ENCODE results near the gene SORT1. TPM values are rescaled to one million over a fixed set of nuclear protein-coding genes. Genes with fewer than 3 reads are reported as not detected.
A peak's percentile ranks its signal among the peaks of the same experiment; 100 is the strongest.

Gene SORT1
- total and polyA plus RNA-seq, 2 of the 13 experiments (the other 11 are each of a cell fraction or from before 2014, with no cell fraction given), result 32.4 to 93.0 TPM

DNA sequence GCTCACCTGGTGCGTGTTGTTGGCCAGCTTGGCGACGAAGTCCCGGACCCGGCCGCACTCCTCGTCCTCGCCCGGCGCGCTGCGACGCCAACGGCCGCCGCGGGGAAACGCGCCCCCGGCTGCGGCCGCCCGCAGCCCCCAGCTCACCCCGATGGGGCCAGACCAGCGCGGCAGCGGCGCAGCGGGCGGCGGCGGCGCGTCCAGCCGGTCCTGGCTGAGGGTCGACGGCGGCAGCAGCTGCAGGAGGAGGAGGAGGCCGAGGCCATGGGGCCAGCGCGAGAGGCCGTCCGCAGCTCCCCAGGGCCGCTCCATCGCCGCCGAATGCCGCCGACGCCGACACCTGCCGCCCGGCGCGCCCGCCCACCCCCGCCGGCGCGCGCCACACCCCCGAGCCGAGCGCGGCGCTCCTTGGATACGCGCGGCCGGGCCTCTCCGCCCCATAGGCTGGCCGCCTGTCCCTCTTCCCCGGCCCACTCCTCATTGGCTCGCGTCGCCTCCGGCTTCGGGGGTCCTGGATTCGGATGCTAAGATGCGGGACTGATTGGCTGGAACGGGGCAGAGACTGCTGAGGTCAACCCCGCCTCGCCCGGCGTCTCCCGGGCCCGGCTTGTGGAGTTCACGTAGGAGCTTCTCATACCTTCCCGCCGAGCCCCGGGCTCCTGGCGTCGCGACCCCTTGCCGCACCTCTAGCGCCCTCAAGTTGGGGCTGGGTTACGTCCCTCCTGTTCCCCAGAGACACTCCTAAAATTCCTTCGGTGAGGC lies at the start of gene SORT1 (continued):
- TF ChIP-seq, protein P1, sequence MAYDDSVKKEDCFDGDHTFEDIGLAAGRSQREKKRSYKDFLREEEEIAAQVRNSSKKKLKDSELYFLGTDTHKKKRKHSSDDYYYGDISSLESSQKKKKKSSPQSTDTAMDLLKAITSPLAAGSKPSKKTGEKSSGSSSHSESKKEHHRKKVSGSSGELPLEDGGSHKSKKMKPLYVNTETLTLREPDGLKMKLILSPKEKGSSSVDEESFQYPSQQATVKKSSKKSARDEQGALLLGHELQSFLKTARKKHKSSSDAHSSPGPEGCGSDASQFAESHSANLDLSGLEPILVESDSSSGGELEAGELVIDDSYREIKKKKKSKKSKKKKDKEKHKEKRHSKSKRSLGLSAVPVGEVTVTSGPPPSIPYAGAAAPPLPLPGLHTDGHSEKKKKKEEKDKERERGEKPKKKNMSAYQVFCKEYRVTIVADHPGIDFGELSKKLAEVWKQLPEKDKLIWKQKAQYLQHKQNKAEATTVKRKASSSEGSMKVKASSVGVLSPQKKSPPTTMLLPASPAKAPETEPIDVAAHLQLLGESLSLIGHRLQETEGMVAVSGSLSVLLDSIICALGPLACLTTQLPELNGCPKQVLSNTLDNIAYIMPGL (CRISPR knock-in tag; IDR thresholded peaks at IDR 0.05; ENCODE audit: borderline replicate concordance in 1 of 2, low read depth in 1 of 2), result peak; percentile 9 to 45; a peak in 1 of 4 replicates
- TF ChIP-seq ZKSCAN1 (IDR thresholded peaks at IDR 0.05; ENCODE audit: low read length) (no peak), NRL (CRISPR knock-in tag; IDR thresholded peaks at IDR 0.05; ENCODE audit: borderline replicate concordance) (peak; percentile 74; the same call in 1 of the 2 replicates), TAF1 (CRISPR knock-in tag; IDR thresholded peaks at IDR 0.05) (peak; percentile 46; the same call in 1 of the 2 replicates), ZNF747 (CRISPR knock-in tag; IDR thresholded peaks at IDR 0.05; ENCODE audit: borderline replicate concordance) (0 out of 2 replicates have a peak, but pooled peaks have one; percentile 46), ZBTB7A (CRISPR knock-in tag; IDR thresholded peaks at IDR 0.05) (no peak), XBP1 (CRISPR knock-in tag; IDR thresholded peaks at IDR 0.05) (no peak), DNMT3B (CRISPR knock-in tag; conservative IDR thresholded peaks at IDR 0.05) (no peak), EZH2 (conservative IDR thresholded peaks at IDR 0.05; ENCODE audit: low read depth, low read length) (no peak), ZNF572 (CRISPR knock-in tag; IDR thresholded peaks at IDR 0.05) (no peak), TMF1 (CRISPR knock-in tag; IDR thresholded peaks at IDR 0.05; ENCODE audit: low read depth) (no peak), ASH2L (IDR thresholded peaks at IDR 0.05; ENCODE audit: insufficient read length, low read depth, low read length) (peak; percentile 65), ATM (IDR thresholded peaks at IDR 0.05; ENCODE audit: borderline replicate concordance) (no peak)
- TF ChIP-seq, protein P2, sequence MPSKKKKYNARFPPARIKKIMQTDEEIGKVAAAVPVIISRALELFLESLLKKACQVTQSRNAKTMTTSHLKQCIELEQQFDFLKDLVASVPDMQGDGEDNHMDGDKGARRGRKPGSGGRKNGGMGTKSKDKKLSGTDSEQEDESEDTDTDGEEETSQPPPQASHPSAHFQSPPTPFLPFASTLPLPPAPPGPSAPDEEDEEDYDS (CRISPR knock-in tag; IDR thresholded peaks at IDR 0.05), result no peak
- TF ChIP-seq, protein P3, sequence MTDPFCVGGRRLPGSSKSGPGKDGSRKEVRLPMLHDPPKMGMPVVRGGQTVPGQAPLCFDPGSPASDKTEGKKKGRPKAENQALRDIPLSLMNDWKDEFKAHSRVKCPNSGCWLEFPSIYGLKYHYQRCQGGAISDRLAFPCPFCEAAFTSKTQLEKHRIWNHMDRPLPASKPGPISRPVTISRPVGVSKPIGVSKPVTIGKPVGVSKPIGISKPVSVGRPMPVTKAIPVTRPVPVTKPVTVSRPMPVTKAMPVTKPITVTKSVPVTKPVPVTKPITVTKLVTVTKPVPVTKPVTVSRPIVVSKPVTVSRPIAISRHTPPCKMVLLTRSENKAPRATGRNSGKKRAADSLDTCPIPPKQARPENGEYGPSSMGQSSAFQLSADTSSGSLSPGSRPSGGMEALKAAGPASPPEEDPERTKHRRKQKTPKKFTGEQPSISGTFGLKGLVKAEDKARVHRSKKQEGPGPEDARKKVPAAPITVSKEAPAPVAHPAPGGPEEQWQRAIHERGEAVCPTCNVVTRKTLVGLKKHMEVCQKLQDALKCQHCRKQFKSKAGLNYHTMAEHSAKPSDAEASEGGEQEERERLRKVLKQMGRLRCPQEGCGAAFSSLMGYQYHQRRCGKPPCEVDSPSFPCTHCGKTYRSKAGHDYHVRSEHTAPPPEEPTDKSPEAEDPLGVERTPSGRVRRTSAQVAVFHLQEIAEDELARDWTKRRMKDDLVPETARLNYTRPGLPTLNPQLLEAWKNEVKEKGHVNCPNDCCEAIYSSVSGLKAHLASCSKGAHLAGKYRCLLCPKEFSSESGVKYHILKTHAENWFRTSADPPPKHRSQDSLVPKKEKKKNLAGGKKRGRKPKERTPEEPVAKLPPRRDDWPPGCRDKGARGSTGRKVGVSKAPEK (CRISPR knock-in tag; IDR thresholded peaks at IDR 0.05; ENCODE audit: borderline replicate concordance), result no peak
- TF ChIP-seq, protein P4, sequence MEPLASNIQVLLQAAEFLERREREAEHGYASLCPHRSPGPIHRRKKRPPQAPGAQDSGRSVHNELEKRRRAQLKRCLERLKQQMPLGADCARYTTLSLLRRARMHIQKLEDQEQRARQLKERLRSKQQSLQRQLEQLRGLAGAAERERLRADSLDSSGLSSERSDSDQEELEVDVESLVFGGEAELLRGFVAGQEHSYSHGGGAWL (CRISPR knock-in tag; IDR thresholded peaks at IDR 0.05), result no peak
- TF ChIP-seq, protein P5, sequence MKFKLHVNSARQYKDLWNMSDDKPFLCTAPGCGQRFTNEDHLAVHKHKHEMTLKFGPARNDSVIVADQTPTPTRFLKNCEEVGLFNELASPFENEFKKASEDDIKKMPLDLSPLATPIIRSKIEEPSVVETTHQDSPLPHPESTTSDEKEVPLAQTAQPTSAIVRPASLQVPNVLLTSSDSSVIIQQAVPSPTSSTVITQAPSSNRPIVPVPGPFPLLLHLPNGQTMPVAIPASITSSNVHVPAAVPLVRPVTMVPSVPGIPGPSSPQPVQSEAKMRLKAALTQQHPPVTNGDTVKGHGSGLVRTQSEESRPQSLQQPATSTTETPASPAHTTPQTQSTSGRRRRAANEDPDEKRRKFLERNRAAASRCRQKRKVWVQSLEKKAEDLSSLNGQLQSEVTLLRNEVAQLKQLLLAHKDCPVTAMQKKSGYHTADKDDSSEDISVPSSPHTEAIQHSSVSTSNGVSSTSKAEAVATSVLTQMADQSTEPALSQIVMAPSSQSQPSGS (CRISPR knock-in tag; IDR thresholded peaks at IDR 0.05), result peak; percentile 28; the same call in 1 of the 2 replicates
- TF ChIP-seq, protein P6, sequence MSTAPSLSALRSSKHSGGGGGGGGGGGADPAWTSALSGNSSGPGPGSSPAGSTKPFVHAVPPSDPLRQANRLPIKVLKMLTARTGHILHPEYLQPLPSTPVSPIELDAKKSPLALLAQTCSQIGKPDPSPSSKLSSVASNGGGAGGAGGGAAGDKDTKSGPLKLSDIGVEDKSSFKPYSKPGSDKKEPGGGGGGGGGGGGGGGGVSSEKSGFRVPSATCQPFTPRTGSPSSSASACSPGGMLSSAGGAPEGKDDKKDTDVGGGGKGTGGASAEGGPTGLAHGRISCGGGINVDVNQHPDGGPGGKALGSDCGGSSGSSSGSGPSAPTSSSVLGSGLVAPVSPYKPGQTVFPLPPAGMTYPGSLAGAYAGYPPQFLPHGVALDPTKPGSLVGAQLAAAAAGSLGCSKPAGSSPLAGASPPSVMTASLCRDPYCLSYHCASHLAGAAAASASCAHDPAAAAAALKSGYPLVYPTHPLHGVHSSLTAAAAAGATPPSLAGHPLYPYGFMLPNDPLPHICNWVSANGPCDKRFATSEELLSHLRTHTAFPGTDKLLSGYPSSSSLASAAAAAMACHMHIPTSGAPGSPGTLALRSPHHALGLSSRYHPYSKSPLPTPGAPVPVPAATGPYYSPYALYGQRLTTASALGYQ (CRISPR knock-in tag; IDR thresholded peaks at IDR 0.05), result no peak
- TF ChIP-seq, protein P7, sequence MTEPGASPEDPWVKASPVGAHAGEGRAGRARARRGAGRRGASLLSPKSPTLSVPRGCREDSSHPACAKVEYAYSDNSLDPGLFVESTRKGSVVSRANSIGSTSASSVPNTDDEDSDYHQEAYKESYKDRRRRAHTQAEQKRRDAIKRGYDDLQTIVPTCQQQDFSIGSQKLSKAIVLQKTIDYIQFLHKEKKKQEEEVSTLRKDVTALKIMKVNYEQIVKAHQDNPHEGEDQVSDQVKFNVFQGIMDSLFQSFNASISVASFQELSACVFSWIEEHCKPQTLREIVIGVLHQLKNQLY (CRISPR knock-in tag; IDR thresholded peaks at IDR 0.05), result no peak
